ENCODE data around the gene CLMP. TPM values are rescaled to one million over a fixed set of nuclear protein-coding genes. Genes with fewer than 3 reads are reported as not detected.

CLMP gene
- total RNA-seq, 1 experiment from 2014 or later, result not detected

- intact Hi-C loops (cut with micrococcal nuclease; ENCODE audit: unreplicated experiment), result no loop called here
- peaks cover 4% of the 10 kb centered on the region for H3K36me3 Mint-ChIP-seq (ENCODE audit: insufficient read depth, unreplicated experiment)
- peak; percentile 11 for DNase-seq
- peak overlapping the region; percentile 42 for H3K4me3 Mint-ChIP-seq (ENCODE audit: low read depth, unreplicated experiment)
- peaks cover 69% of the 10 kb centered on the region for H3K27me3 Mint-ChIP-seq (ENCODE audit: unreplicated experiment)
- no peak for TF ChIP-seq CTCF (IDR thresholded peaks at IDR 0.05; ENCODE audit: unreplicated experiment)
- no peak overlapping the region for H3K27ac Mint-ChIP-seq (ENCODE audit: unreplicated experiment)
- BruUV-seq (replicated peaks), result no TSS peak
- peaks cover 8% of the 10 kb centered on the region for H3K4me1 Mint-ChIP-seq (ENCODE audit: low read depth, unreplicated experiment)
- CTCF ChIA-PET, result no interaction called here
- no peaks in the 10 kb centered on the region for H3K9me3 Mint-ChIP-seq (ENCODE audit: low read depth, unreplicated experiment)
These were observed 486 bp downstream of the CLMP start for GRCh38 chr11:123194337-123195187.

GRCh38 chr11:123193742-123194141 is 1.3 kb downstream of the CLMP start:
- TF ChIP-seq CTCF (IDR thresholded peaks at IDR 0.05; ENCODE audit: unreplicated experiment), result no peak
- H3K9me3 Mint-ChIP-seq (ENCODE audit: low read depth, unreplicated experiment), result no peaks in the 10 kb centered on the region
- peaks cover 4% of the 10 kb centered on the region for H3K36me3 Mint-ChIP-seq (ENCODE audit: insufficient read depth, unreplicated experiment)
- intact Hi-C loops (cut with micrococcal nuclease; ENCODE audit: unreplicated experiment), result no loop called here
- H3K27ac Mint-ChIP-seq (ENCODE audit: unreplicated experiment), result no peak overlapping the region
- CTCF ChIA-PET, result no interaction called here
- no peak for DNase-seq
- H3K4me3 Mint-ChIP-seq (ENCODE audit: low read depth, unreplicated experiment), result no peak overlapping the region
- BruUV-seq (replicated peaks), result no TSS peak
- H3K27me3 Mint-ChIP-seq (ENCODE audit: unreplicated experiment), result peaks cover 61% of the 10 kb centered on the region
- peaks cover 9% of the 10 kb centered on the region for H3K4me1 Mint-ChIP-seq (ENCODE audit: low read depth, unreplicated experiment)

- Mint-ChIP-seq H3K4me3 (ENCODE audit: low read depth, unreplicated experiment) (no peak overlapping the region), H3K27ac (ENCODE audit: unreplicated experiment) (no peak overlapping the region), H3K4me1 (ENCODE audit: low read depth, unreplicated experiment) (peaks cover 18% of the 10 kb centered on the region), H3K9me3 (ENCODE audit: low read depth, unreplicated experiment) (no peaks in the 10 kb centered on the region), H3K36me3 (ENCODE audit: insufficient read depth, unreplicated experiment) (peaks cover 4% of the 10 kb centered on the region), H3K27me3 (ENCODE audit: unreplicated experiment) (peaks cover 48% of the 10 kb centered on the region)
- CTCF ChIA-PET, result interaction anchor here (0.6 kb wide), 1 partner anchor 17 kb away, joined by 3 read pairs; no protein-coding TSS in a partner anchor
- intact Hi-C loops (cut with micrococcal nuclease; ENCODE audit: unreplicated experiment), result no loop called here
- no TSS peak for BruUV-seq (replicated peaks)
- DNase-seq, result no peak
- TF ChIP-seq CTCF (IDR thresholded peaks at IDR 0.05; ENCODE audit: unreplicated experiment), result no peak
These were observed 3.1 kb downstream of the CLMP start for GRCh38 chr11:123191939-123192338.

GRCh38 chr11:123190518-123190917 is 4.5 kb downstream of the CLMP start:
- intact Hi-C loops (cut with micrococcal nuclease; ENCODE audit: unreplicated experiment), result no loop called here
- CTCF ChIA-PET, result no interaction called here
- Mint-ChIP-seq H3K27ac (ENCODE audit: unreplicated experiment) (no peak overlapping the region), H3K36me3 (ENCODE audit: insufficient read depth, unreplicated experiment) (peaks cover 1% of the 10 kb centered on the region), H3K27me3 (ENCODE audit: unreplicated experiment) (peaks cover 42% of the 10 kb centered on the region), H3K4me1 (ENCODE audit: low read depth, unreplicated experiment) (peaks cover 18% of the 10 kb centered on the region), H3K9me3 (ENCODE audit: low read depth, unreplicated experiment) (no peaks in the 10 kb centered on the region), H3K4me3 (ENCODE audit: low read depth, unreplicated experiment) (no peak overlapping the region)
- TF ChIP-seq CTCF (IDR thresholded peaks at IDR 0.05; ENCODE audit: unreplicated experiment), result no peak
- DNase-seq, result no peak
- BruUV-seq (replicated peaks), result no TSS peak

All from Calu3 (cell line).